ENCODE data around the gene PRAC1.

The PRAC1 gene

GRCh38 chr17:48722201-48722907, at the start of gene PRAC1:
Gene PRAC1 (minus strand): TSS chr17:48722518. CDS start chr17:48722392, 126 bp downstream.
- H3K9me3 Mint-ChIP-seq: no peaks in the 10 kb centered on the region
- peaks cover 4% of the 10 kb centered on the region for H3K36me3 Mint-ChIP-seq (ENCODE audit: low read depth)
- no peak within 1 kb of the TSS for H3K27ac Mint-ChIP-seq
- peak within 1 kb of the TSS; percentile 51 for H3K4me3 Mint-ChIP-seq
- H3K4me1 Mint-ChIP-seq (ENCODE audit: low read depth): peaks cover 42% of the 10 kb centered on the region
- H3K27me3 Mint-ChIP-seq: peaks cover 97% of the 10 kb centered on the region

GRCh38 chr17:48770954-48771353, 48.6 kb upstream of the PRAC1 start:
- peaks cover 44% of the 10 kb centered on the region for H3K27me3 Mint-ChIP-seq
- no peaks in the 10 kb centered on the region for H3K9me3 Mint-ChIP-seq
- H3K4me3 Mint-ChIP-seq: no peak overlapping the region
- H3K4me1 Mint-ChIP-seq (ENCODE audit: low read depth): no peaks in the 10 kb centered on the region
- H3K27ac Mint-ChIP-seq: peak overlapping the region; percentile 13
- no peaks in the 10 kb centered on the region for H3K36me3 Mint-ChIP-seq (ENCODE audit: low read depth)

- H3K27ac Mint-ChIP-seq: no peak overlapping the region
These were observed 46.8 kb upstream of the PRAC1 start for GRCh38 chr17:48769009-48769675.

GRCh38 chr17:48767263-48767774, 45.0 kb upstream of the PRAC1 start:
- H3K27ac Mint-ChIP-seq: no peak overlapping the region
- H3K27me3 Mint-ChIP-seq: peaks cover 55% of the 10 kb centered on the region
- no peak overlapping the region for H3K4me3 Mint-ChIP-seq

More at GRCh38 chr17:48769009-48769675, 46.8 kb upstream of the PRAC1 start:
- Mint-ChIP-seq H3K36me3 (ENCODE audit: low read depth) (no peaks in the 10 kb centered on the region), H3K4me1 (ENCODE audit: low read depth) (no peaks in the 10 kb centered on the region), H3K4me3 (no peak overlapping the region), H3K9me3 (no peaks in the 10 kb centered on the region), H3K27me3 (peaks cover 45% of the 10 kb centered on the region)

GRCh38 chr17:48761114-48761513, 38.8 kb upstream of the PRAC1 start:
- H3K4me3 Mint-ChIP-seq: no peak overlapping the region
- no peaks in the 10 kb centered on the region for H3K36me3 Mint-ChIP-seq (ENCODE audit: low read depth)
- H3K4me1 Mint-ChIP-seq (ENCODE audit: low read depth): no peaks in the 10 kb centered on the region
- peaks cover 71% of the 10 kb centered on the region for H3K27me3 Mint-ChIP-seq
- no peaks in the 10 kb centered on the region for H3K9me3 Mint-ChIP-seq
- H3K27ac Mint-ChIP-seq: no peak overlapping the region

More at GRCh38 chr17:48767263-48767774, 45.0 kb upstream of the PRAC1 start:
- Mint-ChIP-seq H3K4me1 (ENCODE audit: low read depth) (no peaks in the 10 kb centered on the region), H3K36me3 (ENCODE audit: low read depth) (no peaks in the 10 kb centered on the region), H3K9me3 (no peaks in the 10 kb centered on the region)

GRCh38 chr17:48760411-48760810, 38.1 kb upstream of the PRAC1 start:
- H3K9me3 Mint-ChIP-seq: no peaks in the 10 kb centered on the region
- no peaks in the 10 kb centered on the region for H3K36me3 Mint-ChIP-seq (ENCODE audit: low read depth)
- H3K27ac Mint-ChIP-seq: no peak overlapping the region
- peaks cover 78% of the 10 kb centered on the region for H3K27me3 Mint-ChIP-seq
- no peaks in the 10 kb centered on the region for H3K4me1 Mint-ChIP-seq (ENCODE audit: low read depth)
- H3K4me3 Mint-ChIP-seq: no peak overlapping the region

GRCh38 chr17:48759288-48759687, 37.0 kb upstream of the PRAC1 start:
- H3K27ac Mint-ChIP-seq: no peak overlapping the region
- no peaks in the 10 kb centered on the region for H3K9me3 Mint-ChIP-seq
- H3K4me3 Mint-ChIP-seq: no peak overlapping the region
- peaks cover 81% of the 10 kb centered on the region for H3K27me3 Mint-ChIP-seq
- no peaks in the 10 kb centered on the region for H3K36me3 Mint-ChIP-seq (ENCODE audit: low read depth)
- H3K4me1 Mint-ChIP-seq (ENCODE audit: low read depth): no peaks in the 10 kb centered on the region

- no peaks in the 10 kb centered on the region for H3K9me3 Mint-ChIP-seq
- H3K4me3 Mint-ChIP-seq: no peak overlapping the region
- H3K27me3 Mint-ChIP-seq: peaks cover 81% of the 10 kb centered on the region
- peaks cover 3% of the 10 kb centered on the region for H3K4me1 Mint-ChIP-seq (ENCODE audit: low read depth)
- H3K27ac Mint-ChIP-seq: no peak overlapping the region
- H3K36me3 Mint-ChIP-seq (ENCODE audit: low read depth): no peaks in the 10 kb centered on the region
These were observed 35.2 kb upstream of the PRAC1 start for GRCh38 chr17:48757524-48757961.

- H3K4me3 Mint-ChIP-seq: no peak overlapping the region
- H3K27ac Mint-ChIP-seq: peak overlapping the region; percentile 2
- peaks cover 3% of the 10 kb centered on the region for H3K4me1 Mint-ChIP-seq (ENCODE audit: low read depth)
These were observed 34.5 kb upstream of the PRAC1 start for GRCh38 chr17:48756830-48757251.

GRCh38 chr17:48755356-48755755, 33.0 kb upstream of the PRAC1 start:
- H3K27me3 Mint-ChIP-seq: peaks cover 83% of the 10 kb centered on the region
- no peak overlapping the region for H3K27ac Mint-ChIP-seq
- H3K4me3 Mint-ChIP-seq: no peak overlapping the region
- no peaks in the 10 kb centered on the region for H3K36me3 Mint-ChIP-seq (ENCODE audit: low read depth)
- no peaks in the 10 kb centered on the region for H3K9me3 Mint-ChIP-seq
- peaks cover 3% of the 10 kb centered on the region for H3K4me1 Mint-ChIP-seq (ENCODE audit: low read depth)

More at GRCh38 chr17:48756830-48757251, 34.5 kb upstream of the PRAC1 start:
- Mint-ChIP-seq H3K27me3 (peaks cover 81% of the 10 kb centered on the region), H3K9me3 (no peaks in the 10 kb centered on the region), H3K36me3 (ENCODE audit: low read depth) (no peaks in the 10 kb centered on the region)

- no peaks in the 10 kb centered on the region for H3K36me3 Mint-ChIP-seq (ENCODE audit: low read depth)
- H3K4me1 Mint-ChIP-seq (ENCODE audit: low read depth): peaks cover 3% of the 10 kb centered on the region
- H3K4me3 Mint-ChIP-seq: no peak overlapping the region
- no peaks in the 10 kb centered on the region for H3K9me3 Mint-ChIP-seq
- no peak overlapping the region for H3K27ac Mint-ChIP-seq
- peaks cover 84% of the 10 kb centered on the region for H3K27me3 Mint-ChIP-seq
These were observed 32.4 kb upstream of the PRAC1 start for GRCh38 chr17:48754500-48755261.

GRCh38 chr17:48753794-48754499, 31.6 kb upstream of the PRAC1 start:
- no peaks in the 10 kb centered on the region for H3K36me3 Mint-ChIP-seq (ENCODE audit: low read depth)
- H3K4me1 Mint-ChIP-seq (ENCODE audit: low read depth): peaks cover 3% of the 10 kb centered on the region
- H3K27ac Mint-ChIP-seq: no peak overlapping the region
- H3K4me3 Mint-ChIP-seq: no peak overlapping the region
- no peaks in the 10 kb centered on the region for H3K9me3 Mint-ChIP-seq
- H3K27me3 Mint-ChIP-seq: peaks cover 84% of the 10 kb centered on the region

- H3K9me3 Mint-ChIP-seq: no peaks in the 10 kb centered on the region
- H3K27me3 Mint-ChIP-seq: peaks cover 89% of the 10 kb centered on the region
- H3K36me3 Mint-ChIP-seq (ENCODE audit: low read depth): no peaks in the 10 kb centered on the region
- no peak overlapping the region for H3K4me3 Mint-ChIP-seq
- H3K4me1 Mint-ChIP-seq (ENCODE audit: low read depth): peaks cover 3% of the 10 kb centered on the region
- no peak overlapping the region for H3K27ac Mint-ChIP-seq
These were observed 30.3 kb upstream of the PRAC1 start for GRCh38 chr17:48752399-48753288.
